ENCODE results near the gene PSMB3.

DNA sequence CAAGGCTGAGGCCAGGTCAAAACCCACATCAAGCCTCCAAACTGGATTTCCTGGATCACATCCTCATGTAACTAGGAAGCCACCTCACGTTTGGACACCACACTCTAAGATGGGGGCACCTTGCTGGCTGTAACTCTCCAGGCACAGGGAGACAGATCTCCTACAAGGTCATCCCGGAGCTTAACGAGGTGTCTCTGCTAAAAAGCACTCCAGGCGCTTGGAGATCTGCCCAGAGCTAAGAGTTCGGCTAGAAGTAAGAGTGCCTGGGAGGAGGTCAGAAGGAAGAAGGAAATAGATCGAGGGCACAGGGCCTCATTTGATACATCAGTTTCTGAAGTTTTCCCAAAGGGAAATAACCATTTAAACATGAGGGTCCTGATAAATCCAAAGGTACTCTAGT is 15.9 kb downstream of the PSMB3 start:
- TF ChIP-seq, protein P1, sequence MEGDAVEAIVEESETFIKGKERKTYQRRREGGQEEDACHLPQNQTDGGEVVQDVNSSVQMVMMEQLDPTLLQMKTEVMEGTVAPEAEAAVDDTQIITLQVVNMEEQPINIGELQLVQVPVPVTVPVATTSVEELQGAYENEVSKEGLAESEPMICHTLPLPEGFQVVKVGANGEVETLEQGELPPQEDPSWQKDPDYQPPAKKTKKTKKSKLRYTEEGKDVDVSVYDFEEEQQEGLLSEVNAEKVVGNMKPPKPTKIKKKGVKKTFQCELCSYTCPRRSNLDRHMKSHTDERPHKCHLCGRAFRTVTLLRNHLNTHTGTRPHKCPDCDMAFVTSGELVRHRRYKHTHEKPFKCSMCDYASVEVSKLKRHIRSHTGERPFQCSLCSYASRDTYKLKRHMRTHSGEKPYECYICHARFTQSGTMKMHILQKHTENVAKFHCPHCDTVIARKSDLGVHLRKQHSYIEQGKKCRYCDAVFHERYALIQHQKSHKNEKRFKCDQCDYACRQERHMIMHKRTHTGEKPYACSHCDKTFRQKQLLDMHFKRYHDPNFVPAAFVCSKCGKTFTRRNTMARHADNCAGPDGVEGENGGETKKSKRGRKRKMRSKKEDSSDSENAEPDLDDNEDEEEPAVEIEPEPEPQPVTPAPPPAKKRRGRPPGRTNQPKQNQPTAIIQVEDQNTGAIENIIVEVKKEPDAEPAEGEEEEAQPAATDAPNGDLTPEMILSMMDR (IDR thresholded peaks at IDR 0.05) = no peak
- TF ChIP-seq NFIC (IDR thresholded peaks at IDR 0.05; ENCODE audit: borderline replicate concordance) = no peak
- TF ChIP-seq CHD2 (IDR thresholded peaks at IDR 0.05; ENCODE audit: low read length, partially characterized antibody) = no peak
- TF ChIP-seq FOXM1 (IDR thresholded peaks at IDR 0.05; ENCODE audit: low read depth) = no peak
- no peak for TF ChIP-seq POLR2AphosphoS5 (IDR thresholded peaks at IDR 0.05; ENCODE audit: low read depth, low read length)
- no peak for TF ChIP-seq EP300 (IDR thresholded peaks at IDR 0.05; ENCODE audit: borderline replicate concordance in 1 of 2, low read depth in 1 of 2, low read length in 1 of 2)
- TF ChIP-seq, protein P2, sequence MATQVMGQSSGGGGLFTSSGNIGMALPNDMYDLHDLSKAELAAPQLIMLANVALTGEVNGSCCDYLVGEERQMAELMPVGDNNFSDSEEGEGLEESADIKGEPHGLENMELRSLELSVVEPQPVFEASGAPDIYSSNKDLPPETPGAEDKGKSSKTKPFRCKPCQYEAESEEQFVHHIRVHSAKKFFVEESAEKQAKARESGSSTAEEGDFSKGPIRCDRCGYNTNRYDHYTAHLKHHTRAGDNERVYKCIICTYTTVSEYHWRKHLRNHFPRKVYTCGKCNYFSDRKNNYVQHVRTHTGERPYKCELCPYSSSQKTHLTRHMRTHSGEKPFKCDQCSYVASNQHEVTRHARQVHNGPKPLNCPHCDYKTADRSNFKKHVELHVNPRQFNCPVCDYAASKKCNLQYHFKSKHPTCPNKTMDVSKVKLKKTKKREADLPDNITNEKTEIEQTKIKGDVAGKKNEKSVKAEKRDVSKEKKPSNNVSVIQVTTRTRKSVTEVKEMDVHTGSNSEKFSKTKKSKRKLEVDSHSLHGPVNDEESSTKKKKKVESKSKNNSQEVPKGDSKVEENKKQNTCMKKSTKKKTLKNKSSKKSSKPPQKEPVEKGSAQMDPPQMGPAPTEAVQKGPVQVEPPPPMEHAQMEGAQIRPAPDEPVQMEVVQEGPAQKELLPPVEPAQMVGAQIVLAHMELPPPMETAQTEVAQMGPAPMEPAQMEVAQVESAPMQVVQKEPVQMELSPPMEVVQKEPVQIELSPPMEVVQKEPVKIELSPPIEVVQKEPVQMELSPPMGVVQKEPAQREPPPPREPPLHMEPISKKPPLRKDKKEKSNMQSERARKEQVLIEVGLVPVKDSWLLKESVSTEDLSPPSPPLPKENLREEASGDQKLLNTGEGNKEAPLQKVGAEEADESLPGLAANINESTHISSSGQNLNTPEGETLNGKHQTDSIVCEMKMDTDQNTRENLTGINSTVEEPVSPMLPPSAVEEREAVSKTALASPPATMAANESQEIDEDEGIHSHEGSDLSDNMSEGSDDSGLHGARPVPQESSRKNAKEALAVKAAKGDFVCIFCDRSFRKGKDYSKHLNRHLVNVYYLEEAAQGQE (IDR thresholded peaks at IDR 0.05; ENCODE audit: low read depth, low read length) = no peak
- TF ChIP-seq YY1 (IDR thresholded peaks at IDR 0.05; ENCODE audit: low read depth) = no peak
- TF ChIP-seq, protein P3, sequence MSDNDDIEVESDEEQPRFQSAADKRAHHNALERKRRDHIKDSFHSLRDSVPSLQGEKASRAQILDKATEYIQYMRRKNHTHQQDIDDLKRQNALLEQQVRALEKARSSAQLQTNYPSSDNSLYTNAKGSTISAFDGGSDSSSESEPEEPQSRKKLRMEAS (IDR thresholded peaks at IDR 0.05; ENCODE audit: low read depth) = no peak

Data from SK-N-SH (cell line).